ENCODE results near the gene PPARG.

- TF ChIP-seq CTCF (IDR thresholded peaks at IDR 0.05) (no peak), POLR2A (IDR thresholded peaks at IDR 0.05) (no peak)
Observed at GRCh38 chr3:12301513-12301912, 12.6 kb downstream of the PPARG start.
